Neutrophil (primary cell): ENCODE measurements around the gene LRRN1.
"Not testable (repeated sequence)": the region's sequence is repeated elsewhere in the genome, so short reads cannot be mapped to it uniquely, and the experiment has no call there.

ENCODE experiments used
- H3K27ac ChIP-seq: fragments of 200-600 bp; sonication (generic); 2 replicates; pipeline ENCODE4 v1.5.1; 2016; ENCODE audit warnings: mild to moderate bottlenecking, moderate library complexity
- H3K27me3 ChIP-seq: fragments of 200-600 bp; sonication (generic); 2 replicates; pipeline ENCODE4 v1.6.0; 2016; ENCODE audit warnings: mild to moderate bottlenecking
- H3K36me3 ChIP-seq: fragments of 200-600 bp; sonication (generic); 2 replicates; pipeline ENCODE4 v1.5.1; 2017
- H3K4me1 ChIP-seq, 2 experiments: fragments of 200-600 bp in 1 of 2; sonication (generic) in 1 of 2; 1 replicate in 1 of 2; 2 replicates in 1 of 2; pipeline versions ENCODE4 v1.5.1 to v1.6.1; 2013 to 2016; ENCODE audit warnings: low read depth in 1 of 2, low read length in 1 of 2, mild to moderate bottlenecking in 1 of 2, moderate library complexity in 1 of 2; ENCODE audit not compliant: control insufficient read depth in 1 of 2, insufficient read depth in 1 of 2
- H3K4me3 ChIP-seq, 2 experiments: fragments of 200-600 bp in 1 of 2; sonication (generic) in 1 of 2; 1 replicate in 1 of 2; 2 replicates in 1 of 2; pipeline ENCODE4 v1.5.1; 2013 to 2016; ENCODE audit warnings: low read depth in 1 of 2, low read length in 1 of 2, mild to moderate bottlenecking in 1 of 2, moderate library complexity in 1 of 2
- H3K9me3 ChIP-seq: fragments of 200-600 bp; sonication (generic); 2 replicates; pipeline ENCODE4 v1.5.1; 2016
- TF ChIP-seq, protein P1 (sequence below): fragments of 200-600 bp; sonication (generic); IDR thresholded peaks from 2 replicates; pipeline ENCODE4 v1.5.1; 2016; ENCODE audit warnings: antibody characterized with exemption

The LRRN1 gene

DNA sequence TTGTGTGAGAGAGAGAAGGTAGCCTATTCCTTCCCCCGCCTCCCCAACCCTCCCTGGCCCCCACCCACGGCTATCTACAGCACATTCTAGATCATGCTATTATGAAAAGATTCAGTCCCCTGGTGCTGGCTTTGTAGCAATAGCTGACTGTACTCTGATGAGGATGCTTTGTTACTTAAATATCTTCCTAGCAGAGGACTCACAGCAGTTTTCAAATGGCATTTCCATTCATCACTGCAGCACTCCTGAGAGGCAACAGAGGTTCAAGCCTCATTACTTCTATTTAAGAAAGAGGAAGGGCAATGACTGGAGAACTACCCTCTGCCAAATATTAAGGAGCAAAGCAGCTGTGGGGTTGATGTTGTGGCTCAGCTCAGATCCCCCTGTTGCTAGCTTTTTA lies 61.0 kb downstream of the LRRN1 start:
- no peak overlapping the region for H3K4me3 ChIP-seq
- no peaks in the 10 kb centered on the region for H3K9me3 ChIP-seq
- no peak overlapping the region for H3K27ac ChIP-seq
- H3K36me3 ChIP-seq, result no peaks in the 10 kb centered on the region
- TF ChIP-seq, protein P1, sequence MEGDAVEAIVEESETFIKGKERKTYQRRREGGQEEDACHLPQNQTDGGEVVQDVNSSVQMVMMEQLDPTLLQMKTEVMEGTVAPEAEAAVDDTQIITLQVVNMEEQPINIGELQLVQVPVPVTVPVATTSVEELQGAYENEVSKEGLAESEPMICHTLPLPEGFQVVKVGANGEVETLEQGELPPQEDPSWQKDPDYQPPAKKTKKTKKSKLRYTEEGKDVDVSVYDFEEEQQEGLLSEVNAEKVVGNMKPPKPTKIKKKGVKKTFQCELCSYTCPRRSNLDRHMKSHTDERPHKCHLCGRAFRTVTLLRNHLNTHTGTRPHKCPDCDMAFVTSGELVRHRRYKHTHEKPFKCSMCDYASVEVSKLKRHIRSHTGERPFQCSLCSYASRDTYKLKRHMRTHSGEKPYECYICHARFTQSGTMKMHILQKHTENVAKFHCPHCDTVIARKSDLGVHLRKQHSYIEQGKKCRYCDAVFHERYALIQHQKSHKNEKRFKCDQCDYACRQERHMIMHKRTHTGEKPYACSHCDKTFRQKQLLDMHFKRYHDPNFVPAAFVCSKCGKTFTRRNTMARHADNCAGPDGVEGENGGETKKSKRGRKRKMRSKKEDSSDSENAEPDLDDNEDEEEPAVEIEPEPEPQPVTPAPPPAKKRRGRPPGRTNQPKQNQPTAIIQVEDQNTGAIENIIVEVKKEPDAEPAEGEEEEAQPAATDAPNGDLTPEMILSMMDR, result no peak
- H3K4me1 ChIP-seq, result peaks cover 6 to 10% of the 10 kb centered on the region in 2 experiments
- H3K27me3 ChIP-seq, result no peaks in the 10 kb centered on the region

DNA sequence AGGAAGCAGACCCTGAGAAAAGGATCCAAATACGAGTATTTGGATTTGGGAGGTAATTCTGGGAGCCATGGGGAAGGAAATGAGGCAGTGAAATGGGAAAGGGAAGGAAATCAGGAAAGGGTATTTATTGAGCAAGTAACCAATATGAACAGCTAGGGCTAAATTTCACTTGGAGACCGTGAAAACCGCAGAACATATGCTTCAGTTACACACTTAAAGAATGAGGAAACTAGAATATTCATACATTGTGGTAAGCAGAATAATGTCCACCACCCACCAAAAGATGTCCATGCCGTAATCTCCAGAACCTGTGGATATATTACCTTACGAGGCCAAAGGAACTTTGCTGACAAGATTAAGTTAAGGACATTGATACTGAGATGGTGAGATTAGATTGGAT lies 63.3 kb downstream of the LRRN1 start:
- no peaks in the 10 kb centered on the region for H3K36me3 ChIP-seq
- no peak overlapping the region for H3K4me3 ChIP-seq
- no peaks in the 10 kb centered on the region for H3K9me3 ChIP-seq
- TF ChIP-seq, protein P1, result no peak
- H3K4me1 ChIP-seq, result peaks cover 6 to 10% of the 10 kb centered on the region in 2 experiments
- no peak overlapping the region for H3K27ac ChIP-seq
- H3K27me3 ChIP-seq, result no peaks in the 10 kb centered on the region

DNA sequence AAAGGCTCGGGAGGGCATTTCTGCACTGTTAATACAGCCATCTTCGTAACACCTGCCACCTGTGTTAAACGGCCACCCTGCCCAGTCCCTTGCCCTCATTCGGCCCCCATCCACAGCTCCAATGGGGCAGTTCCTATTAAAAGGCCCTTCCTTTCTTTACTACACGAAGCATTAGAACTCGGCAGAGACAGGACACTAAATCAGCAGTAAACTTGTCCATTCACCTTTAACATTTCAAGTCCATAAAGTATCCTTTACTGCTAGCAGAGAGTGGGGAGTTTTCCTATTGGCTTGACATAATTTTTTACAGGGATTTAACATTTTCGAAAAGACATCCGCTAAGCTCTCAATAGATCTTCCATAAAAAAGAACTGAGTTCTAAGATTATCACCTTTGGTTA lies 76.3 kb downstream of the LRRN1 start:
- Histone ChIP-seq H3K4me1 (no peaks in the 10 kb centered on the region), H3K27me3 (no peaks in the 10 kb centered on the region), H3K27ac (no peak overlapping the region), H3K9me3 (no peaks in the 10 kb centered on the region), H3K36me3 (no peaks in the 10 kb centered on the region), H3K4me3 (no peak overlapping the region)
- TF ChIP-seq, protein P1, result no peak

DNA sequence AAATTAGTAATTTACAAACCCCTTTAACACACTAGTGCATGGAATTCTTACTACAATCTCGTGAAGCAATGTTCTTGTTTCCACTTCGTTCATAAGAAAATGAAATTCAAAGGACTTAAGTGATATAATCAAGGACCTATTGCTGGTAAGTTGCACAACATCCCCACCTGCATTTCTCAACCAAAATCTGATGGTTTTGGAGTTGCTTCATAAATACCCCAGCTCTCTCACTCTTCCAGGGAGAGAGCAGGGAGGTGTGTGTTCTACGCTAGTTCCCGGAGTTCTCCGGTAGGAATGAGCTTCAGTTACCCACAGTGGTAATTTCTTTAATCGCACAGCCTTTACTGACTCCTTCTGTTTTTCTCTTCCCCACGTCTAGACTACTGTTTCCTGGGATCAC lies 81.8 kb downstream of the LRRN1 start:
- Histone ChIP-seq H3K9me3 (no peaks in the 10 kb centered on the region), H3K4me3 (no peak overlapping the region), H3K4me1 (peaks cover 6 to 8% of the 10 kb centered on the region in 2 experiments), H3K27me3 (no peaks in the 10 kb centered on the region), H3K27ac (no peak overlapping the region), H3K36me3 (no peaks in the 10 kb centered on the region)
- TF ChIP-seq, protein P1, result no peak

DNA sequence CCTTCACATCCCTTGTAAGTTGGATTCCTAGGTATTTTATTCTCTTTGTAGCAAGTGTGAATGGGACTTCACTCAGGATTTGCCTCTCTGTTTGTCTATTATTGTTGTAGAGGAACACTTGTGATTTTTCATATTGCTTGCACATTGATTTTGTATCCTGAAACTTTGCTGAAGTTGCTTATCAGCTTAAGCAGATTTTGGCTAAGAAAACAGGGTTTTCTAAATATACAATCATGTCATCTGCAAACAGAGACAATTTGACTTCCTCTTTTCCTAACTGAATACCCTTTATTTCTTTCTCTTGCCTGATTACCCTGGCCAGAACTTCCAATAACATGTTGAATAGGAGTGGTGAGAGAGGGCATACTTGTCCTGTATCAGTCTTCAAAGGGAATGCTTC lies 88.1 kb downstream of the LRRN1 start:
- H3K36me3 ChIP-seq, H3K4me1 ChIP-seq, H3K27ac ChIP-seq, H3K27me3 ChIP-seq, H3K4me3 ChIP-seq, H3K9me3 ChIP-seq: not testable (repeated sequence)

DNA sequence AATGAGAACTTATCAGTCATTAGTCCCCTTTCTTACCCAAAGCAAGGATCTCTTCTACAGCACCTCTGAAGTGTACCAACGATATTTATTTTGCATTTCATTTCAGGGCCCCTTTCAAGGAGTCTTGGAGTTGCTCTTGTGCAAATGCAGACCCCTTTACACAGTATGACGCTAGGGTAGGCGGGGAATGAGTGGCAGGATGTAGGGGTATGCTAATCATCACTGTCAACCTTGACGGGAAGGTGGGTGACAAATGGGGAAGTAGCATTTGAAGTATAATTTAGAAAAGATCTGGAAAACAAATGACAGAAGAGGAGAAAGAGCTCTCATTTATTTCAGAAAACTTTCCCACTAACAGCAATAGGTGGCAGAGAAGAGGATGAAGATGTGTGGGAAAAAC lies 94.4 kb downstream of the LRRN1 start:
- Histone ChIP-seq H3K36me3 (no peaks in the 10 kb centered on the region), H3K9me3 (no peaks in the 10 kb centered on the region), H3K27me3 (no peaks in the 10 kb centered on the region), H3K4me3 (no peak overlapping the region), H3K27ac (no peak overlapping the region), H3K4me1 (no peaks in the 10 kb centered on the region)
- TF ChIP-seq, protein P1, result no peak
